Activated B cell treated with CpG ODN at 0.5 μM for 24 hours (primary cell): Measurements from ENCODE around the gene ROGDI. TPM values are rescaled to one million over a fixed set of nuclear protein-coding genes. Genes with fewer than 3 reads are reported as not detected.
A peak's percentile ranks its signal among the peaks of the same experiment; 100 is the strongest.

Source experiments
- ATAC-seq: fragments of 200-7000 bp; cut with Tn5 transposase; one replicate; pipeline ENCODE4 v1.10.0; 2021; ENCODE audit warnings: low read depth, mild to moderate bottlenecking, moderate library complexity
- CTCF ChIA-PET: fragments of 350-600 bp; sonication (Branson Sonifier 250); formaldehyde crosslinking; loops from one replicate; lab custom pipeline; 2021; ENCODE audit warnings: antibody characterized with exemption; lab: Charles Lee
- POLR2A ChIA-PET: fragments of 350-600 bp; sonication (Branson Sonifier 250); formaldehyde crosslinking; loops from one replicate; lab custom pipeline; 2021; ENCODE audit warnings: antibody characterized with exemption; lab: Charles Lee
- DNase-seq: peaks from one replicate; pipeline ENCODE4 v3.0.0; 2022
- H3K27ac Mint-ChIP-seq: one replicate; pipeline ENCODE4 v1.8.0; 2020; ENCODE audit warnings: mixed read lengths
- H3K27me3 Mint-ChIP-seq: one replicate; pipeline ENCODE4 v1.8.0; 2021; ENCODE audit warnings: mixed read lengths
- H3K36me3 Mint-ChIP-seq: one replicate; pipeline ENCODE4 v1.8.0; 2021; ENCODE audit warnings: low read depth, mixed read lengths
- H3K4me1 Mint-ChIP-seq: one replicate; pipeline ENCODE4 v1.8.0; 2021; ENCODE audit warnings: mixed read lengths
- H3K4me3 Mint-ChIP-seq: one replicate; pipeline ENCODE4 v1.8.0; 2020; ENCODE audit warnings: mild to moderate bottlenecking, mixed read lengths
- H3K9me3 Mint-ChIP-seq: one replicate; pipeline ENCODE4 v1.8.0; 2020; ENCODE audit warnings: mixed read lengths
- intact Hi-C: fragments of 100-400 bp; cut with micrococcal nuclease; formaldehyde crosslinking; loops from one replicate; pipeline ENCODE4 v1.15.1; 2024
- total RNA-seq: library from RNA; stranded (reverse); gene quantifications from 2 replicates; pipeline ENCODE4 v1.2.3, GENCODE V29; 2022
- TF ChIP-seq, protein P1 (sequence below): fragments of 200-600 bp; IDR thresholded peaks from one replicate; pipeline ENCODE4 v1.8.0; 2022; ENCODE audit warnings: antibody characterized with exemption, mild to moderate bottlenecking

Gene ROGDI
- 5.4 and 6.8 TPM in 2 replicates for total RNA-seq

DNA sequence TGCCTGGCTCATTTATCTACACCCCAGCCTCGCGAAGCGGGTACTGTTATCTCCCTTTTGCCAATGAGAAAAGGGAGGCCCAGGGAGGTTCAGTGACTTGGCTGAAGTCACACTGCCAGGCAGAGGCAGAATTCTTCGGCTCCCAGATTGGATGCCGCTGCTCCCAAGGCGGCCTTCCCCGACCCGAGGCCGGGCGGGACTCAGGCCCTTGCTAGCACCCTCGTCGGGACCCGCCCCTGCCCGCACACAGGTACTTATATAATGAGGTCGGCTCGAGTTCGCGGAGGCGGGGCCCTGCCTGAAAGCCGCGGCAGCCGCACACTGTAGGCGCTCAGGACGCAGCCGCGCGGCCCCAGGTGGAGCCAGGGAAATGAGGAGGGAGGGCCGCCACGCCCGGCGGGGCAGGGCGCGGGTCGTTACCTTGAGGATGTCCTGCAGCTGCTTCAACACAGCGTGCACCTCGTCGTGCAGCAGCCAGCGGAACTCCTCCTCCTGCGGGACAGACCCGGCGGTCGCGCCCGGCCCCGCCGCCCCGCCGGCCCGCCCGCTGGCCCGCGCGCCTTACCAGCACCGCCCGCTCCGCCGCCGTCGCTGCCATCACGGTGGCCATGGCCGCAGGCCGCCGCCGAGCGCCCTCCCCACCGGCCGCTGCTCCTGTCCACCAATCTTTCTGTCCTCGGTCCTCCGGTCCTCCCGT, at the start of gene ROGDI:
Gene ROGDI (minus strand): TSS at position 672 of the 697 bp plus-strand sequence. CDS start 62 bp downstream, at position 610.
- no peak for DNase-seq
- peak; percentile 67 for ATAC-seq
- Mint-ChIP-seq H3K27ac (peak within 1 kb of the TSS; percentile 72), H3K9me3 (no peaks in the 10 kb centered on the region), H3K4me3 (peak within 1 kb of the TSS; percentile 86), H3K27me3 (no peaks in the 10 kb centered on the region), H3K4me1 (peaks cover 25% of the 10 kb centered on the region), H3K36me3 (peaks cover 20% of the 10 kb centered on the region)
- intact Hi-C loops = loop anchor here (1.0 kb wide), 5 partner anchors 34 to 186 kb away; partner anchors contain the start of genes ANKS3, DNAAF8, GLYR1 and NUDT16L1
- TF ChIP-seq, protein P1, sequence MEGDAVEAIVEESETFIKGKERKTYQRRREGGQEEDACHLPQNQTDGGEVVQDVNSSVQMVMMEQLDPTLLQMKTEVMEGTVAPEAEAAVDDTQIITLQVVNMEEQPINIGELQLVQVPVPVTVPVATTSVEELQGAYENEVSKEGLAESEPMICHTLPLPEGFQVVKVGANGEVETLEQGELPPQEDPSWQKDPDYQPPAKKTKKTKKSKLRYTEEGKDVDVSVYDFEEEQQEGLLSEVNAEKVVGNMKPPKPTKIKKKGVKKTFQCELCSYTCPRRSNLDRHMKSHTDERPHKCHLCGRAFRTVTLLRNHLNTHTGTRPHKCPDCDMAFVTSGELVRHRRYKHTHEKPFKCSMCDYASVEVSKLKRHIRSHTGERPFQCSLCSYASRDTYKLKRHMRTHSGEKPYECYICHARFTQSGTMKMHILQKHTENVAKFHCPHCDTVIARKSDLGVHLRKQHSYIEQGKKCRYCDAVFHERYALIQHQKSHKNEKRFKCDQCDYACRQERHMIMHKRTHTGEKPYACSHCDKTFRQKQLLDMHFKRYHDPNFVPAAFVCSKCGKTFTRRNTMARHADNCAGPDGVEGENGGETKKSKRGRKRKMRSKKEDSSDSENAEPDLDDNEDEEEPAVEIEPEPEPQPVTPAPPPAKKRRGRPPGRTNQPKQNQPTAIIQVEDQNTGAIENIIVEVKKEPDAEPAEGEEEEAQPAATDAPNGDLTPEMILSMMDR = no peak
- POLR2A ChIA-PET = interaction anchor here (0.5 to 2.6 kb wide), 10 partner anchors 8 to 186 kb away, joined by 3 to 21 read pairs (median 6); partner anchors contain the start of genes ANKS3, DNAAF8, GLYR1 and NUDT16L1
- CTCF ChIA-PET = interaction anchor here (1.0 kb wide), 2 partner anchors 67 to 178 kb away, joined by 3 read pairs; partner anchors contain the start of gene MGRN1

- H3K4me3 Mint-ChIP-seq = no peak overlapping the region
- no peak overlapping the region for H3K27ac Mint-ChIP-seq
- H3K9me3 Mint-ChIP-seq = no peaks in the 10 kb centered on the region
- TF ChIP-seq, protein P1 = no peak
- POLR2A ChIA-PET = no interaction called here
- DNase-seq (no peak), ATAC-seq (no peak)
- peaks cover 49% of the 10 kb centered on the region for H3K4me1 Mint-ChIP-seq
- H3K27me3 Mint-ChIP-seq = no peaks in the 10 kb centered on the region
- CTCF ChIA-PET = no interaction called here
- intact Hi-C loops = no loop called here
- peaks cover 40% of the 10 kb centered on the region for H3K36me3 Mint-ChIP-seq
Measured at GRCh38 chr16:4850211-4850610, 47.8 kb upstream of the ROGDI start.

DNA sequence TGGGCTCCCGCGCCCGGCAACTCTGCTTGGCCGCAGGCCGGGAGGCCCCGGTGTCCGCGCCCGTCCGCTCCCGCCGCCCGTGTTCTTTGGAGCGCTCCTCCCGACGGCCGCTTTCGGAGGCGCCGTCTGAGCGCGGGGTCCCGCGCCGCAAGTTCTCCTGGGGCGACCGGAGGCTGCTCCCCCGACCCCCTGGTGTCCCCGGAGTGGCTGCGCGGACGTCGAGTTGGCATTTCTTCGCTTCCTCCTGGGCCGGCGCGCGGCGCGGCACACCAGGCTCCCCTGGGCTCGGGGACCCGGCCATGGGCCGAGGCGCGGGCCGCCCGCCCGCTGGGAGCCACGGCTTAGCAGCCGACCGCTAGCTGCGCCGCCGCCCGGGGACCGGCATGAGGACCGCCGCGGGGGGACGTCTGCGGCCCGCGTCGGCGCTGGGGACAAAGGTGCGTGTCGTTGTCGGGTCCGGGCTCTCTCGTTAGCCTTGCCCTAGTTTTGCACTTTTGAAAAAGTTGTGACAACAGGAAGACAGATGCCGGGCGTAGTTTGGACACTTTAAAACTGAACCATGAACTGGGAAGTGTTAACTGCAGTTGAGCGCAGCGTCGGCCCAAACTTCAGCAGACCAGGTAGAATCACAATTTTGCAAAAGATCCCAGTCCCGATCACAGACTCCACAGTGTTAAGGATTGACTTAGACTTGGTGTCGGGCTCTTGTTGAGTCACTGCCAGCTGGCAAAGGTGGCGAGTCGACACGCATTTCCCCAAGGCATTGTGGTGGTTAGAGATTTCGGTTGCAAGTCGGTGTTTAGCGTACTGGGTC, 45.5 kb upstream of the ROGDI start:
- ChIA-PET POLR2A (interaction anchor here (0.6 to 3.0 kb wide), 7 partner anchors 9 to 310 kb away, joined by 3 to 15 read pairs (median 5); partner anchors contain the start of genes ANKS3, CDIP1, DNAAF8 and ROGDI), CTCF (interaction anchor here (1.5 kb wide), 1 partner anchor 113 kb away, joined by 4 read pairs; the partner anchor contains the start of genes ANKS3 and DNAAF8)
- H3K27ac Mint-ChIP-seq = peak overlapping the region; percentile 92
- peak; percentile 11 for ATAC-seq
- peaks cover 39% of the 10 kb centered on the region for H3K36me3 Mint-ChIP-seq
- H3K4me1 Mint-ChIP-seq = peaks cover 53% of the 10 kb centered on the region
- TF ChIP-seq, protein P1 = no peak
- no peaks in the 10 kb centered on the region for H3K27me3 Mint-ChIP-seq
- peak; percentile 63 for DNase-seq
- H3K9me3 Mint-ChIP-seq = no peaks in the 10 kb centered on the region
- intact Hi-C loops = loop anchor here (1.0 to 5.0 kb wide), 10 partner anchors 46 to 436 kb away; partner anchors contain the start of genes ALG1, ANKS3, DNAAF8 and MGRN1
- peak overlapping the region; percentile 87 for H3K4me3 Mint-ChIP-seq

- Mint-ChIP-seq H3K27ac (peak within 1 kb of the TSS; percentile 92), H3K4me3 (peak within 1 kb of the TSS; percentile 90), H3K27me3 (no peaks in the 10 kb centered on the region), H3K4me1 (peaks cover 51% of the 10 kb centered on the region), H3K9me3 (no peaks in the 10 kb centered on the region), H3K36me3 (peaks cover 44% of the 10 kb centered on the region)
- TF ChIP-seq, protein P1 = no peak
- intact Hi-C loops = loop anchor here (1.0 to 5.0 kb wide), 10 partner anchors 45 to 435 kb away; partner anchors contain the start of genes ALG1, ANKS3, DNAAF8 and MGRN1
- DNase-seq (peak; percentile 100), ATAC-seq (peak; percentile 88)
- CTCF ChIA-PET = interaction anchor here (1.4 to 1.5 kb wide), 2 partner anchors 113 to 237 kb away, joined by 4 read pairs; partner anchors contain the start of genes ANKS3 and DNAAF8
- POLR2A ChIA-PET = interaction anchor here (0.6 to 3.0 kb wide), 8 partner anchors 10 to 309 kb away, joined by 3 to 15 read pairs (median 4); partner anchors contain the start of genes ANKS3, CDIP1, DNAAF8 and ROGDI
Measured at GRCh38 chr16:4846901-4847773, 44.7 kb upstream of the ROGDI start, which contains the start of the genes GLYR1 and UBN1. Gene GLYR1 (minus strand): TSS chr16:4847288. CDS start chr16:4847265, 23 bp downstream. Gene UBN1 (plus strand): TSS chr16:4847481. CDS start chr16:4852918, 5,437 bp downstream.
